Measurements from ENCODE around the gene C19orf73.

GRCh38 chr19:49128545-49129237 lies 9.7 kb upstream of the C19orf73 start:
- TF ChIP-seq CTCF (IDR thresholded peaks at IDR 0.05) (no peak), POLR2A (IDR thresholded peaks at IDR 0.05) (no peak)
